Measurements from ENCODE around the gene TREML2.
"Not testable (repeated sequence)": the region's sequence is repeated elsewhere in the genome, so short reads cannot be mapped to it uniquely, and the experiment has no call there.

DNA sequence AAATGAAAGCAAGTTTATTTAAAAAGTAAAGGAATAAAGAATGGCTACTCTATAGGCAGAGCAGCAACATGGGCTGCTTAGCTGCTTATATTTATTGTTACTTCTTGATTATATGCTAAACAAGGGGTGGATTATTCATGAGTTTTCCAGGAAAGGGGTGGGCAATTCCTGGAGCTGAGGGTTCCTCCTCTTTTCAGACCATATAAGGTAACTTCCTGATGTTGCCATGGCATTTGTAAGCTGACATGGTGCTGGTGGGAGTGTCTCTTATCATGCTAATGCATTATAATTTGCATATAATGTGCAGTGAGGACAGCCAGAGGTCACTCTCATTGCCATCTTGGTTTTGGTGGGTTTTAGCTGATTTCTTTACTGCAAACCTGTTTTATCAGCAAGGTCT, 11.9 kb downstream of the TREML2 start:
- TF ChIP-seq, protein P1, sequence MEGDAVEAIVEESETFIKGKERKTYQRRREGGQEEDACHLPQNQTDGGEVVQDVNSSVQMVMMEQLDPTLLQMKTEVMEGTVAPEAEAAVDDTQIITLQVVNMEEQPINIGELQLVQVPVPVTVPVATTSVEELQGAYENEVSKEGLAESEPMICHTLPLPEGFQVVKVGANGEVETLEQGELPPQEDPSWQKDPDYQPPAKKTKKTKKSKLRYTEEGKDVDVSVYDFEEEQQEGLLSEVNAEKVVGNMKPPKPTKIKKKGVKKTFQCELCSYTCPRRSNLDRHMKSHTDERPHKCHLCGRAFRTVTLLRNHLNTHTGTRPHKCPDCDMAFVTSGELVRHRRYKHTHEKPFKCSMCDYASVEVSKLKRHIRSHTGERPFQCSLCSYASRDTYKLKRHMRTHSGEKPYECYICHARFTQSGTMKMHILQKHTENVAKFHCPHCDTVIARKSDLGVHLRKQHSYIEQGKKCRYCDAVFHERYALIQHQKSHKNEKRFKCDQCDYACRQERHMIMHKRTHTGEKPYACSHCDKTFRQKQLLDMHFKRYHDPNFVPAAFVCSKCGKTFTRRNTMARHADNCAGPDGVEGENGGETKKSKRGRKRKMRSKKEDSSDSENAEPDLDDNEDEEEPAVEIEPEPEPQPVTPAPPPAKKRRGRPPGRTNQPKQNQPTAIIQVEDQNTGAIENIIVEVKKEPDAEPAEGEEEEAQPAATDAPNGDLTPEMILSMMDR (IDR thresholded peaks at IDR 0.05 in 4 of 5, conservative IDR thresholded peaks at IDR 0.05 in 1 of 5), result not testable (repeated sequence)
- TF ChIP-seq POLR2A (IDR thresholded peaks at IDR 0.05), result not testable (repeated sequence)
